GM19452 (cell line): ENCODE results near the gene GPC6.

Experiments
- ATAC-seq: cut with Tn5 transposase; IDR thresholded peaks from one replicate; pipeline ENCODE4 v1.9.1; 2021; ENCODE audit not compliant: unreplicated experiment

Gene GPC6

DNA sequence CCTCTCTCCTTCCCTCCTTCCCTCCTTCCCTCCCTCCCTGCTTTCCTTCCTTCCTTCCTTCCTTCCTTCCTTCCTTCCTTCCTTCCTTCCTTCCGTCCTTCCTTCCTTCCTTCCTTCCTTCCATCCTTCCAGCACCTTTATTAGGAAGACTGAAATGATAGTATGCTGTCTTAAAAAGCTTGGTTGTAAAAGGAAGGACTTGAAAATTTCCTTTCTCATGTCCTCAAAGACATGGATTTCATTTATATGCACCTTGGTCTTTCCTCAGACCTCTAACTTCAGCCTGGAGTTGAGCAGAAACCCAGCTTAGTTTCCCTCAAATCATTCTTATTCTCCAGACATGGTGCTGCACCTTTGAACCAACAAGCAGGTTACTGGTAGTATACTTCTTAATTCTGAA is 141.7 kb downstream of the GPC6 start:
- ATAC-seq = no peak

GRCh38 chr13:93368718-93369117 is 142.1 kb downstream of the GPC6 start:
- no peak for ATAC-seq

DNA sequence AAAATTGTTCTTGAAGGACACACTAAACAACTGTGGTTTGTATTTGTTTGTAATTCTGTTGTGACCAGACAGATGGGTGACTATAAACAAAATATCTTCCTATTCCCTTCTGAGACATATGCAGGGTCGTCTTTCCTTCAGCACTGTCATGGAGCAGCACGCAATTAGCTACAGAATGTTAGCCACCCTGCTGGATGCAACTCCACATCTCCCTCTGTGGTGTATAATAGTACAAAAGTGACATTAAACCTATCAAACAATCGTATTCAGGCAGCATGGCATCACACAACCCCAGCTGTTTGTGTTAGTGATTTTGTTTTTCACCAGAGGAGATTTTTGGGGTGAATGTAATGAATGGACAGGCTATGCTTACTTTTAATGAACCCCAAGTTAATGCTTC is 146.2 kb downstream of the GPC6 start:
- ATAC-seq = no peak

GRCh38 chr13:93375491-93375890 is 148.9 kb downstream of the GPC6 start:
- ATAC-seq = no peak

GRCh38 chr13:93377196-93377595 is 150.6 kb downstream of the GPC6 start:
- no peak for ATAC-seq

DNA sequence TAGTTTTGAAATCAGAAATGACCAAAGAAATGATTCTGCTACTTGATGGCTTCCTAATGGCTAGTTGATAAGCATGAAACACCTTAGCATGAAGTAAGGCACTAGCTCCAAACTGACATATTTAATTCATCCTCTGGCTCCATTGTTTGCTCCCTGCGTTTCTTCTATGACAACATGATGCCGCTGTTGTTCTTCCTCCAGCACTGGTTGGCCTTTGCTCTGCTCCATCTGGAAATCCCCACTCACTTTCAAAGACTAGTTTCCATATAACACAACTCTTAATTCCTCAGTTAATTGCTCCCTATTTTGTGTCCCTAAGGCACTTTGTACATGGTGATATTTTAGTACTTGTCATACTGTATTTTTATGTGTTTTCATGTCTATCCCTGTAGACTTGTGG is 151.6 kb downstream of the GPC6 start:
- no peak for ATAC-seq

DNA sequence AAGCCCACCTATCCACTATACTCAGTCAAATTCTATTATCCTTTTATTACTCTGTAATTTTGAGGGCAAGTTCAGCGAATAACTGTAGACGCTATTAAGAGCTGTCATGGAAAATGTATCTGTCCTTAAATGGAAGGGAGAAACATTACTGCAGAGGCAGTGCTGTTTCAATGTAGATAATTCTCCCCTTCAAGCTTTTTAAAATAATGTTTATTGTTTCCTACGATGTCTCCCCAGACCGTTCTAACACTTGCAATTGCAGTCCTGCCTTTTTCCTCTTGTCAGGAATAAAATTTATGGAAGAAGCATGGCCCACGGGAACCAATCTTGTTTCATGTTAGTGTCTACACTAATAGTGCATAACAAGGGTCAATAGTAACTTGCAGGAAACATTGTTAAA is 159.5 kb downstream of the GPC6 start:
- no peak for ATAC-seq

DNA sequence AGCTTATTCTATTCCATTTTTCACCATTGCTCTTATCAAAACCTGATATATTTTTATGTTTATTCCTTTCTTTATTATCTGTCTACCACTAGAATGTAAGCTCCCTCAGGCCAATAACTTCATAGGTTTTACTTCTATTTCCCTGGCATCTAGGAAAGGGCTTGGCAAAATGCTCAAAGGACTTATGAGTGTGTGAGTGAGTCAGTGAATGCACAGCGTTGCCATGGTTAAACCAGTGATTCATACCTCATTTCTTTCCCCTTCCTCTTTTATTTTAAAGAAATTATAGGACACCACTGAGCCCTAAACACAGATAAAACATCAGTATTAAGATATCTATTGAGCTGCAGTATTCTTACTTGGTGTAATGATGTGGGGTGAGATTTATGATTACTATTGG is 162.1 kb downstream of the GPC6 start:
- ATAC-seq = no peak

DNA sequence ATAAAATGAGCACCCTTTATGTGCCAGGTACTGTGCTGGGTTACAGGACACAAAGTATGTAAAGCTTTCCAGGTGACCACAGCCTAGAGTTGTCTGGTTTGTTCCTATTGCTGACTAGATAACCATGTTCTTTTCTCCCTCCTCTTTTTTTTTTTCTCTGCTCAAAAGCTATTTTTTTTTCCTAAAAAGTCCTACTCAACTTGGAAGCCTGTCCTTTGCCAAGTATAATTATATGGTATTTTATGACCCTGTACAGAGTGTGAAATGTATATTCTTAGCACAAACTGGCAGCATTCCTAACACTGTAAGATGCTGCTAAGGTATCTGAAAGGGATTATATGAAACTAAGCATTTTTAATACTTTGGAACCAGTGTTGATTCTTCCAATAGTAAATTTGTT is 171.0 kb downstream of the GPC6 start:
- ATAC-seq = no peak

- no peak for ATAC-seq
Observed at GRCh38 chr13:93398167-93399035, 171.8 kb downstream of the GPC6 start.

- ATAC-seq = no peak
Observed at GRCh38 chr13:93399212-93399611, 172.6 kb downstream of the GPC6 start.

DNA sequence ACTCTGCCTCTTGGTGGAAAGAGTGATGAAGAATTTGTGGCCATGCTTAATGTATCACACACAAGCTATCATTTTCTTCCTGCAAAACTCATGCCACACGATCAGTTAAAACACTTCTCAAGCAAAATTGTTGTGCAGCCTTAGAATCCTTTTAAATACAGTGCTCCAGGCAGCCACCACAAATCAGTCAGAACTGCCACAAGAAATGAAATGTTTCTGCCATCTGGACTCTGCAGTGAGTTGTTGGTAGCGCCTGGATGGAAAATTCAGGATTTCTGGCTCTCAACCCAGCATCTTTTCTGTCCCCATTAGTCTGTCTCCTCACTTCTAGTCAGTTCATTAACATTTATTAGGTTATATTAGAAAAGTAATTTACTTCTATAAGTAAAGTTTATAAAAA is 179.5 kb downstream of the GPC6 start:
- no peak for ATAC-seq

GRCh38 chr13:93407551-93407950 is 180.9 kb downstream of the GPC6 start:
- ATAC-seq = no peak

DNA sequence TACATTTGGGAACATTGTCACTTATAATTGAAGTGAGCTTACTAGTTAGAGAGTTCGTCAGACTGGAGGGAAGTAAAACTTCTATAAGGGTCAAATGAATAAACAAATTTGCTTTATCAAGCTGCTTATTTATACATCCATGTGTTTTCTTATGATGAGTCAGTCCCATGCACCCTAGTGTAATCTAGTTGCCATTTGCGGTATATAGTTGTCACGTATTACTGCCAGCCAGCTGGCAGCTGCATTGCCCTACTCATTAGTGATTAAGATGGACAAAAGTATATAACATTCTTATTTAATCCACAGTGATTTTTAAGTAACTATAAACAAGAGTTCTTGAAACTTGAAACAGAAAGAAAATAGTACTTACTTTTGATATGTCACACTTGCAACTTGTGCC is 182.4 kb downstream of the GPC6 start:
- no peak for ATAC-seq

DNA sequence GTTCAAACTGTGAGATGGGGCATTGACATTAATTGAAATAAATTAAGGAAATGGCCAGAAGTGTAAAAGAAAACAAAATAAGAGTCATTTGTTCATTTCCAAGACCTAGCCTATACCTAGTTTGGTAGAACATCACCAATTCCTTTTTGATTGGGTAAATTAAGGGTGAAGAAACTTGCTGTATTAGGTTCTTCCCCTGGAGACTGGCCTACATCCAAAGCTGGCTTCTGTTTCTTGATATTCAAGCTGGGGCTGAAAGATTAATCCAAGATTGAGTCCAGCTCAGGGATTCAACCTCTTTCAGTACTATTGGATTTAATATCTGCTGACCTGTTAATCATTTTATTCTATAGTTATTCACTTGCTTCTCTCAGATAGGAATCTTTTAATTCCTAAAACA is 183.2 kb downstream of the GPC6 start:
- no peak for ATAC-seq

DNA sequence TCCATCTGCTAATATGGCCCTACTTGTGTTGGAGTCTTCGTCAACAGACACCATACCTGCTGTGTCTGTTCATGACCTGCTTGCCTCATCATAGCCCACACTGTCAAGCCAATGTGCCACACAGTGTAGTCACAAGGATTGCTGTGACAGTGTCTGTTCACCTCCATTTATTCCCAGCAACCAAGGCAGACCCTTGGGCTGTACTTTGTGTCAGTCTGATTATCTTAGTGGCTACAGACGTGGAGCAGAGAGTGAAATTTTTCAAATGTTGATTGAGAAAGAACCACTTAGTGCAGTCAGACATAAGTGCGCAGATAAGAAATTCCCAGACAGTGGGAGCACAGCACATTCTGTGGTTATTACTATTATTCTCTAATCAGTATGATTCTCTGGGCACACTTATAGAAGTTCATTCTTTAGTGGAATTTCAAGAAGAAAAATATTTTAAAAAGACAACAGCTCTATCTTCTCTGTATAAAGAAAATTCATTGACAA is 184.6 kb downstream of the GPC6 start:
- ATAC-seq = no peak

- ATAC-seq = no peak
Observed at GRCh38 chr13:93412676-93413075, 186.1 kb downstream of the GPC6 start.

DNA sequence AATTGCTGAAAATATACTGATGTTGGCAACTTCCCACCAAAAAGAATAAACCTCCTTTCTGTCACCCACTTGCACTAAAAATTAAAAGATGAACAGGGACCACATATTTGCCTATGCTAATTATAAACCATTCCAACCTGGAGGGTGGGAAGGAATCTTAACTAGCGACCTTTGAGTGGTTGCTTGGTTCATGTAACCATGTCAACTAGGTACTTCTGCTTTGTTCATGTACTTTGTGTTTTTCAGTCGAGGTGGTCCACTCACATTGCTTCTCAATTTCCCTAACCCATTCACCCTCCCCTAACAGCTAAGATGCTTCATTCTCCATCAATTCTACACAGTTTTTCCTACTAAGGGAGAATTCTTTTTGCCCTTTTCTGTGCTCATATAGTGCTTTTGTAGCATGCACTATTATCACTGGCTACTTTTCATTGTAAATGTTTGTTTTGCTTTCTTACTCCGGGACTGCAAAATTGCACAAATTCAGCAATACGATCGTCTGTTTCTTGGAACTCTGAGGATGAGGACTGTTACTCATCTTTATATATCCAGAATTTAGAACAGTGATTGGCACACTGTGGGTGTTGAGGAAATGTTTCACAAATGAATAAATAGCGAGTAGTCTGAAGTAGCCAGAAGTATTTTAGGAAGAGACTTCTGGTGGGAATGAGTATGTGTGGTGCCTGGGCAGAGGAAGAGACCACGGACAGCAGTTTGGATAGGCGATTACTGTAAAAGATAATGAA is 187.5 kb downstream of the GPC6 start:
- no peak for ATAC-seq

DNA sequence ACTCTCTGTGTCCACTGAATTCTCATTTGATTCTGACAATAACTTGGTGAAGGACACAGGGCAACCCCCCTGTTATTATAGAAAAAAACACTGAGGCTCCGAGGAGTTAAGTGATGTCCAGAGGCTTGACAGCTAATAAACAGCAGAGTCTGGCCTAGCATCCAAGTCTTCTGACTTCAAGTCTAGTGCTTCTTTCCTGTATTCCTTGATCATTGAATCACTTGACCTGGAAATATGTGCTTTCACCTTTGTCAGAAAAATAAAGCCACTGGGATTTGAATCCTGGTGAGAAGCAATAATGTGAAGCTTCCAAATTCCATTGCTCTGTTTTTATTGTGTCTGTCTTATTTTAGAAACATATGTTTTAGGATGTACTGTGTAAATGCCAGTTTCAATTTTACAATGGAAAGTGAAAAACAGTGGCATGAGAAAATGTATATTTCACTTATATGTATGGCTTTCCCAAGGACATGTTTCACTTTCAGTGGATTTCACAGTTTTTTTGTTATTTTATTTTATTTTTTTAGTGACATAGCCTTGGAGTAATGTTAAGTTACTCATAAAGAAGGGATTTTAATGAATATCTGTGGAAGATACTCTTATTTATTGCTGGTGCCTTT is 190.2 kb downstream of the GPC6 start:
- no peak for ATAC-seq

GRCh38 chr13:93418398-93418797 is 191.8 kb downstream of the GPC6 start:
- ATAC-seq = no peak

DNA sequence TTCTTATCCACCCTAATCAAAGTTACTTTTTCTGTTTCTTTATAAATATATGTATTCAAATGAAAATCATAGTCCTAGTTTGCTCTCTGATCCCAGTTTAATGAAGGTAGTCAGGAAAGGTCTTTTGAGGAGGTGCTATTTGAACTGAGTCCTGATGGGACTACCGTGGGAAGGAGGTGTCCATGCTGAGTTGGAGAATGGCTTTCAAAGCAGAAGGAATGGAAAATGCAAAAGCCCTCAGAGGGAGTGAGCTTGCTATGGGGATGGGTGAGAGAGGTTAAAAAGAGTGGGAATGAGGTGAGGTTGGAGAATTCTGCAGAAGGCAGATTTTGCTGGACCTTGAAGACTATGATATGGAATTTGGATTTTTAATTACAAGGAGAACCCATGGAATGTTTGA is 193.6 kb downstream of the GPC6 start:
- ATAC-seq = no peak

DNA sequence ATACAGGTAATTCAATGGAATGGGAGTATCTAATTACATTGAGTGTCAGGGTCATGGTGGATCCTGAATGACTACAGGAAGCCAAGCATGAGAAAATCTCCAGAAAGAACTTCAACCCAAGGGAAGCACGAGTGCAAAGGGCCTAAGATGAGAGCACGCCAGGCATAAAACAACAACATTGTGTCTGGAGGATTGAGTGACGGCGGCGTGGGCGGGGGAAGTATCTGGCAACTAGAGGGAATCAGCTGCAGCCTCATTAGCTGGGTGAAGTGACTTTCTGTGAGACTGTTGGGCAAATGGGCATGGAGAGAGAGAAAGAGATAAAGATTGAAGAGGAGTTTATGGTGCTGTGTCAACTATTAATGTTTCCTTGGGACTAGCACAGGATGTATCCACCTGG is 194.3 kb downstream of the GPC6 start:
- no peak for ATAC-seq
